Stimulated activated CD4-positive, alpha-beta T cell treated with anti-CD3 and anti-CD28 coated beads, Interleukin-1b, Interleukin-23, amount 100 ng/mL, for 48 hours (primary cell): Measurements from ENCODE around the gene NDUFA11.
"Not testable (repeated sequence)": the region's sequence is repeated elsewhere in the genome, so short reads cannot be mapped to it uniquely, and the experiment has no call there.

Experiments used
- DNase-seq: peaks from one replicate; pipeline ENCODE4 v3.0.0-alpha.2; 2020

NDUFA11 gene

GRCh38 chr19:5884065-5884811, 19.4 kb downstream of the NDUFA11 start:
- DNase-seq, result not testable (repeated sequence)

GRCh38 chr19:5883157-5883873, 20.3 kb downstream of the NDUFA11 start:
- DNase-seq, result not testable (repeated sequence)

GRCh38 chr19:5882421-5882968, 21.1 kb downstream of the NDUFA11 start:
- no peak for DNase-seq

- DNase-seq, result no peak
Measured at GRCh38 chr19:5881543-5882299, 21.9 kb downstream of the NDUFA11 start.

GRCh38 chr19:5880604-5881078, 22.9 kb downstream of the NDUFA11 start:
- no peak for DNase-seq

GRCh38 chr19:5880196-5880595, 23.4 kb downstream of the NDUFA11 start:
- no peak for DNase-seq

- DNase-seq, result no peak
Measured at GRCh38 chr19:5877882-5878281, 25.7 kb downstream of the NDUFA11 start.

GRCh38 chr19:5877427-5877826, 26.2 kb downstream of the NDUFA11 start:
- no peak for DNase-seq

- DNase-seq, result not testable (repeated sequence)
Measured at GRCh38 chr19:5874496-5874895, 29.1 kb downstream of the NDUFA11 start.

- DNase-seq, result no peak
Measured at GRCh38 chr19:5873617-5874199, 29.9 kb downstream of the NDUFA11 start.

- no peak for DNase-seq
Measured at GRCh38 chr19:5870986-5871394, 32.6 kb downstream of the NDUFA11 start.

- no peak for DNase-seq
Measured at GRCh38 chr19:5867201-5868136, 36.1 kb downstream of the NDUFA11 start.

- DNase-seq, result no peak
Measured at GRCh38 chr19:5865772-5866171, 37.8 kb downstream of the NDUFA11 start.

- no peak for DNase-seq
Measured at GRCh38 chr19:5864725-5865486, 38.7 kb downstream of the NDUFA11 start.

GRCh38 chr19:5864013-5864720, 39.4 kb downstream of the NDUFA11 start:
- DNase-seq, result no peak

- DNase-seq, result no peak
Measured at GRCh38 chr19:5863030-5863665, 40.4 kb downstream of the NDUFA11 start.

GRCh38 chr19:5857203-5858081, 46.1 kb downstream of the NDUFA11 start:
- no peak for DNase-seq

- DNase-seq, result not testable (repeated sequence)
Measured at GRCh38 chr19:5855151-5855550, 48.4 kb downstream of the NDUFA11 start.
